KMS-11 (cell line): ENCODE data around the gene RHEX.
A peak's percentile ranks its signal among the peaks of the same experiment; 100 is the strongest.

Source experiments
- H2AFZ ChIP-seq: fragments of 200-600 bp; sonication (generic); 2 replicates; pipeline ENCODE4 v1.6.1; 2016; ENCODE audit warnings: antibody characterized with exemption, mixed run types, low read depth
- H3K27ac ChIP-seq: fragments of 200-600 bp; sonication (generic); 2 replicates; pipeline ENCODE4 v1.6.1; 2016; ENCODE audit warnings: mild to moderate bottlenecking, mixed run types
- H3K27me3 ChIP-seq: fragments of 200-600 bp; sonication (generic); 2 replicates; pipeline ENCODE4 v1.6.1; 2017; ENCODE audit warnings: mild to moderate bottlenecking, low read depth, mixed run types, moderate library complexity; ENCODE audit not compliant: insufficient read depth
- H3K36me3 ChIP-seq: fragments of 200-600 bp; sonication (generic); 2 replicates; pipeline ENCODE4 v1.6.1; 2017; ENCODE audit warnings: mild to moderate bottlenecking, mixed run types; ENCODE audit not compliant: insufficient read depth
- H3K4me1 ChIP-seq: fragments of 200-600 bp; sonication (generic); 2 replicates; pipeline ENCODE4 v1.6.1; 2016; ENCODE audit warnings: mild to moderate bottlenecking, low read depth, mixed run types; ENCODE audit not compliant: poor library complexity, severe bottlenecking
- H3K4me2 ChIP-seq: fragments of 200-600 bp; sonication (generic); 2 replicates; pipeline ENCODE4 v1.7.0; 2016; ENCODE audit warnings: mild to moderate bottlenecking, mixed run types
- H3K4me3 ChIP-seq: fragments of 200-600 bp; sonication (generic); IDR thresholded peaks from 2 replicates; pipeline ENCODE4 v1.6.1; 2017; ENCODE audit warnings: low read depth, low read length, mixed read lengths; ENCODE audit not compliant: insufficient read depth
- H3K79me2 ChIP-seq: fragments of 200-600 bp; sonication (generic); 2 replicates; pipeline ENCODE4 v1.6.1; 2016; ENCODE audit warnings: low read depth, mixed run types; ENCODE audit not compliant: insufficient read depth
- H3K9ac ChIP-seq: fragments of 200-600 bp; sonication (generic); 2 replicates; pipeline ENCODE4 v1.6.1; 2016; ENCODE audit warnings: mild to moderate bottlenecking, mixed run types
- H4K20me1 ChIP-seq: fragments of 200-600 bp; sonication (generic); 2 replicates; pipeline ENCODE4 v1.6.1; 2016; ENCODE audit warnings: mild to moderate bottlenecking, mixed run types; ENCODE audit not compliant: insufficient read depth
- CTCF ChIP-seq: fragments of 200-600 bp; sonication (generic); conservative IDR thresholded peaks from 2 replicates; pipeline ENCODE4 v1.6.1; 2017; ENCODE audit warnings: low read depth, mild to moderate bottlenecking, antibody characterized with exemption, low read length, moderate library complexity, mixed read lengths

The RHEX gene

GRCh38 chr1:206103979-206104378 is 51.0 kb downstream of the RHEX start:
- Histone ChIP-seq H3K27ac (no peak overlapping the region), H3K4me3 (no peak overlapping the region), H3K27me3 (no peaks in the 10 kb centered on the region), H3K4me2 (no peak overlapping the region), H3K36me3 (no peaks in the 10 kb centered on the region), H3K9ac (no peak overlapping the region), H3K79me2 (no peaks in the 10 kb centered on the region), H4K20me1 (no peaks in the 10 kb centered on the region), H3K4me1 (peaks cover 7% of the 10 kb centered on the region), H2AFZ (no peak overlapping the region)
- TF ChIP-seq CTCF = no peak

- Histone ChIP-seq H3K4me3 (no peak overlapping the region), H3K4me1 (peaks cover 7% of the 10 kb centered on the region), H4K20me1 (no peaks in the 10 kb centered on the region), H3K36me3 (no peaks in the 10 kb centered on the region), H3K4me2 (no peak overlapping the region), H3K9ac (no peak overlapping the region), H3K27ac (no peak overlapping the region), H2AFZ (no peak overlapping the region), H3K27me3 (no peaks in the 10 kb centered on the region), H3K79me2 (no peaks in the 10 kb centered on the region)
- TF ChIP-seq CTCF = no peak
These were observed 52.6 kb downstream of the RHEX start for GRCh38 chr1:206105464-206105995.

- no peaks in the 10 kb centered on the region for H3K36me3 ChIP-seq
- TF ChIP-seq CTCF = peak; percentile 99
- H3K4me3 ChIP-seq = no peak overlapping the region
- H3K4me2 ChIP-seq = no peak overlapping the region
- peaks cover 7% of the 10 kb centered on the region for H3K4me1 ChIP-seq
- no peak overlapping the region for H3K9ac ChIP-seq
- H3K79me2 ChIP-seq = no peaks in the 10 kb centered on the region
- peak overlapping the region; percentile 32; the same call in 1 of the 2 replicates for H2AFZ ChIP-seq
- no peak overlapping the region for H3K27ac ChIP-seq
- no peaks in the 10 kb centered on the region for H4K20me1 ChIP-seq
- no peaks in the 10 kb centered on the region for H3K27me3 ChIP-seq
These were observed 53.6 kb downstream of the RHEX start for GRCh38 chr1:206106328-206107167.

GRCh38 chr1:206107168-206107544 is 54.2 kb downstream of the RHEX start:
- H3K4me3 ChIP-seq = no peak overlapping the region
- H3K9ac ChIP-seq = no peak overlapping the region
- no peaks in the 10 kb centered on the region for H3K36me3 ChIP-seq
- no peaks in the 10 kb centered on the region for H4K20me1 ChIP-seq
- H3K4me2 ChIP-seq = no peak overlapping the region
- H3K79me2 ChIP-seq = no peaks in the 10 kb centered on the region
- no peak for TF ChIP-seq CTCF
- no peaks in the 10 kb centered on the region for H3K27me3 ChIP-seq
- H3K4me1 ChIP-seq = peaks cover 7% of the 10 kb centered on the region
- no peak overlapping the region for H3K27ac ChIP-seq
- no peak overlapping the region for H2AFZ ChIP-seq
